Measurements from ENCODE around the gene KMT5C.

The KMT5C gene

DNA sequence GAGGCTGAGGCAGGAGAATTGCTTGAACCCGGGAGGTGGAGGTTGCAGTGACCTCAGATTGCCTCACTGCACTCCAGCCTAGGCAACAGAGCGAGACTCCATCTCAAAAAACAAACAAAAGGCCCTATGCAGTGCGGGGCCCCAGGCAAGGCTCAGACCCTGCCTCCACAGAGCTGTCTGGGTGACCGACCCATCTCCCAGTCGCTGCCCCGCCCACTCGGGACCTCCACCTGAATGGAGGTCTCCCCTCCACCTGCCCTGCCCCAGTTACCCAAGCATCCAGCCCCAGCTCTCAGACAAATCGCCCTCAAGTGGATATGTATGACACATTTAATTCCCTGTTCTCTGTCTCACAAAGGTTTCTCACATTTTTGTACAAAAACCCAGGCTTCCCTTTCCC, 25.6 kb downstream of the KMT5C start:
- no peak for ATAC-seq
- TF ChIP-seq CSDC2 (CRISPR knock-in tag; IDR thresholded peaks at IDR 0.05): no peak
- TF ChIP-seq RARB (CRISPR knock-in tag; IDR thresholded peaks at IDR 0.05): no peak
- TF ChIP-seq ZNF565 (CRISPR knock-in tag; conservative IDR thresholded peaks at IDR 0.05; ENCODE audit: low read depth): no peak
- TF ChIP-seq GLIS3 (CRISPR knock-in tag; IDR thresholded peaks at IDR 0.05): no peak
- TF ChIP-seq, protein P1, sequence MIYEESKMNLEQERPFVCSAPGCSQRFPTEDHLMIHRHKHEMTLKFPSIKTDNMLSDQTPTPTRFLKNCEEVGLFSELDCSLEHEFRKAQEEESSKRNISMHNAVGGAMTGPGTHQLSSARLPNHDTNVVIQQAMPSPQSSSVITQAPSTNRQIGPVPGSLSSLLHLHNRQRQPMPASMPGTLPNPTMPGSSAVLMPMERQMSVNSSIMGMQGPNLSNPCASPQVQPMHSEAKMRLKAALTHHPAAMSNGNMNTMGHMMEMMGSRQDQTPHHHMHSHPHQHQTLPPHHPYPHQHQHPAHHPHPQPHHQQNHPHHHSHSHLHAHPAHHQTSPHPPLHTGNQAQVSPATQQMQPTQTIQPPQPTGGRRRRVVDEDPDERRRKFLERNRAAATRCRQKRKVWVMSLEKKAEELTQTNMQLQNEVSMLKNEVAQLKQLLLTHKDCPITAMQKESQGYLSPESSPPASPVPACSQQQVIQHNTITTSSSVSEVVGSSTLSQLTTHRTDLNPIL (CRISPR knock-in tag; IDR thresholded peaks at IDR 0.05; ENCODE audit: low read depth): no peak

DNA sequence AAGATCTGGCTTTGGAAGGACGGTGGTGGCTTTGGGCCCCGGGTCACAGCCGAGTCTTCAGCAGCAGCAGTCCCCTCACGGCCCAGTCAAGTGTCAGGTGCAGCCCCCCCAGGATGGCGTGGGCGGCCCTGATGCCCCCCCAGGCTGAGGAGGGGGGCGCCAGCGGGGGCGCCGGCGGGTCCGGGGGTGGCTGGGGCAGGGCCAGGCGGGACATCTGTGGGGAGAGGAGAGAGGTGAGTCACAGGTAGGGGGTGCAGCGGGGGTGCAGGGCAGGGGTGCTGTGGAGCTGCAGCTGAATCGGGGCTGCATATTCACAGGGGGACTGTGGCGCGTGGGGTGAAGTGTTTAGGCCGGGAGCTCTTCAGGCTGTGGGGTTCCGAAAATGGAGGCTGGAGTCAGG, 26.3 kb downstream of the KMT5C start:
- no peak for TF ChIP-seq ZC3H10 (CRISPR knock-in tag; IDR thresholded peaks at IDR 0.05)
- TF ChIP-seq, protein P2, sequence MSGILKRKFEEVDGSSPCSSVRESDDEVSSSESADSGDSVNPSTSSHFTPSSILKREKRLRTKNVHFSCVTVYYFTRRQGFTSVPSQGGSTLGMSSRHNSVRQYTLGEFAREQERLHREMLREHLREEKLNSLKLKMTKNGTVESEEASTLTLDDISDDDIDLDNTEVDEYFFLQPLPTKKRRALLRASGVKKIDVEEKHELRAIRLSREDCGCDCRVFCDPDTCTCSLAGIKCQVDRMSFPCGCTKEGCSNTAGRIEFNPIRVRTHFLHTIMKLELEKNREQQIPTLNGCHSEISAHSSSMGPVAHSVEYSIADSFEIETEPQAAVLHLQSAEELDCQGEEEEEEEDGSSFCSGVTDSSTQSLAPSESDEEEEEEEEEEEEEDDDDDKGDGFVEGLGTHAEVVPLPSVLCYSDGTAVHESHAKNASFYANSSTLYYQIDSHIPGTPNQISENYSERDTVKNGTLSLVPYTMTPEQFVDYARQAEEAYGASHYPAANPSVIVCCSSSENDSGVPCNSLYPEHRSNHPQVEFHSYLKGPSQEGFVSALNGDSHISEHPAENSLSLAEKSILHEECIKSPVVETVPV (CRISPR knock-in tag; IDR thresholded peaks at IDR 0.05): no peak
- TF ChIP-seq, protein P1 (CRISPR knock-in tag; IDR thresholded peaks at IDR 0.05; ENCODE audit: low read depth): no peak
- ATAC-seq: no peak

DNA sequence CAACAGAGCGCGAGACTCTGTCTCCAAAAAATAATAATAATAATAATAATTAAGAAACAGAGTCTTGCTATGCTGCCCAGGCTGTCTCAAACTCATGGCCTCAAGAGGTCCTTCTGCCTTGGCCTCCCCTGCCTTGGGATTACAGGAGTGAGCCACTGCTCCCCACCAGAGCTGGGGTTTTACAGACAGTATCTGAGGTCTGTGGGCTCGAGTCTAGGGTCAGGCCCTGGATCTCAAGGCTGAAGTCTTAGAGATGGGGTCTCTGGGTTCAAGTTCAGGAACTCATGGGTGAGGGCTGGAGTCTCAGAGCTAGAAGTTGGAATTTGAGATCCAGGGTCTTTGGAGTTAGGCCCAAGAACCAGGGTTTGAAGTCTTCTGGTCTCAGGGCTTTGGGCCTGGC, 27.1 kb downstream of the KMT5C start:
- no peak for ATAC-seq
- TF ChIP-seq, protein P3, sequence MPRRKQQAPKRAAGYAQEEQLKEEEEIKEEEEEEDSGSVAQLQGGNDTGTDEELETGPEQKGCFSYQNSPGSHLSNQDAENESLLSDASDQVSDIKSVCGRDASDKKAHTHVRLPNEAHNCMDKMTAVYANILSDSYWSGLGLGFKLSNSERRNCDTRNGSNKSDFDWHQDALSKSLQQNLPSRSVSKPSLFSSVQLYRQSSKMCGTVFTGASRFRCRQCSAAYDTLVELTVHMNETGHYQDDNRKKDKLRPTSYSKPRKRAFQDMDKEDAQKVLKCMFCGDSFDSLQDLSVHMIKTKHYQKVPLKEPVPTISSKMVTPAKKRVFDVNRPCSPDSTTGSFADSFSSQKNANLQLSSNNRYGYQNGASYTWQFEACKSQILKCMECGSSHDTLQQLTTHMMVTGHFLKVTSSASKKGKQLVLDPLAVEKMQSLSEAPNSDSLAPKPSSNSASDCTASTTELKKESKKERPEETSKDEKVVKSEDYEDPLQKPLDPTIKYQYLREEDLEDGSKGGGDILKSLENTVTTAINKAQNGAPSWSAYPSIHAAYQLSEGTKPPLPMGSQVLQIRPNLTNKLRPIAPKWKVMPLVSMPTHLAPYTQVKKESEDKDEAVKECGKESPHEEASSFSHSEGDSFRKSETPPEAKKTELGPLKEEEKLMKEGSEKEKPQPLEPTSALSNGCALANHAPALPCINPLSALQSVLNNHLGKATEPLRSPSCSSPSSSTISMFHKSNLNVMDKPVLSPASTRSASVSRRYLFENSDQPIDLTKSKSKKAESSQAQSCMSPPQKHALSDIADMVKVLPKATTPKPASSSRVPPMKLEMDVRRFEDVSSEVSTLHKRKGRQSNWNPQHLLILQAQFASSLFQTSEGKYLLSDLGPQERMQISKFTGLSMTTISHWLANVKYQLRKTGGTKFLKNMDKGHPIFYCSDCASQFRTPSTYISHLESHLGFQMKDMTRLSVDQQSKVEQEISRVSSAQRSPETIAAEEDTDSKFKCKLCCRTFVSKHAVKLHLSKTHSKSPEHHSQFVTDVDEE (CRISPR knock-in tag; IDR thresholded peaks at IDR 0.05): no peak
- TF ChIP-seq BACH2 (CRISPR knock-in tag; IDR thresholded peaks at IDR 0.05; ENCODE audit: borderline replicate concordance) (no peak), PPARA (CRISPR knock-in tag; IDR thresholded peaks at IDR 0.05; ENCODE audit: borderline replicate concordance) (no peak), ARNTL (CRISPR knock-in tag; IDR thresholded peaks at IDR 0.05; ENCODE audit: borderline replicate concordance, low read depth) (no peak), RARB (CRISPR knock-in tag; IDR thresholded peaks at IDR 0.05) (no peak), OSR1 (CRISPR knock-in tag; IDR thresholded peaks at IDR 0.05) (no peak), ZNF565 (CRISPR knock-in tag; conservative IDR thresholded peaks at IDR 0.05; ENCODE audit: low read depth) (no peak), CSDC2 (CRISPR knock-in tag; IDR thresholded peaks at IDR 0.05) (no peak), ZNF8 (CRISPR knock-in tag; IDR thresholded peaks at IDR 0.05) (no peak), ZFP3 (CRISPR knock-in tag; IDR thresholded peaks at IDR 0.05) (no peak), ZFP30 (CRISPR knock-in tag; IDR thresholded peaks at IDR 0.05) (no peak), ZNF70 (CRISPR knock-in tag; IDR thresholded peaks at IDR 0.05) (no peak)
- TF ChIP-seq, protein P4, sequence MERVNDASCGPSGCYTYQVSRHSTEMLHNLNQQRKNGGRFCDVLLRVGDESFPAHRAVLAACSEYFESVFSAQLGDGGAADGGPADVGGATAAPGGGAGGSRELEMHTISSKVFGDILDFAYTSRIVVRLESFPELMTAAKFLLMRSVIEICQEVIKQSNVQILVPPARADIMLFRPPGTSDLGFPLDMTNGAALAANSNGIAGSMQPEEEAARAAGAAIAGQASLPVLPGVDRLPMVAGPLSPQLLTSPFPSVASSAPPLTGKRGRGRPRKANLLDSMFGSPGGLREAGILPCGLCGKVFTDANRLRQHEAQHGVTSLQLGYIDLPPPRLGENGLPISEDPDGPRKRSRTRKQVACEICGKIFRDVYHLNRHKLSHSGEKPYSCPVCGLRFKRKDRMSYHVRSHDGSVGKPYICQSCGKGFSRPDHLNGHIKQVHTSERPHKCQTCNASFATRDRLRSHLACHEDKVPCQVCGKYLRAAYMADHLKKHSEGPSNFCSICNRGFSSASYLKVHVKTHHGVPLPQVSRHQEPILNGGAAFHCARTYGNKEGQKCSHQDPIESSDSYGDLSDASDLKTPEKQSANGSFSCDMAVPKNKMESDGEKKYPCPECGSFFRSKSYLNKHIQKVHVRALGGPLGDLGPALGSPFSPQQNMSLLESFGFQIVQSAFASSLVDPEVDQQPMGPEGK (CRISPR knock-in tag; IDR thresholded peaks at IDR 0.05; ENCODE audit: borderline replicate concordance): no peak

DNA sequence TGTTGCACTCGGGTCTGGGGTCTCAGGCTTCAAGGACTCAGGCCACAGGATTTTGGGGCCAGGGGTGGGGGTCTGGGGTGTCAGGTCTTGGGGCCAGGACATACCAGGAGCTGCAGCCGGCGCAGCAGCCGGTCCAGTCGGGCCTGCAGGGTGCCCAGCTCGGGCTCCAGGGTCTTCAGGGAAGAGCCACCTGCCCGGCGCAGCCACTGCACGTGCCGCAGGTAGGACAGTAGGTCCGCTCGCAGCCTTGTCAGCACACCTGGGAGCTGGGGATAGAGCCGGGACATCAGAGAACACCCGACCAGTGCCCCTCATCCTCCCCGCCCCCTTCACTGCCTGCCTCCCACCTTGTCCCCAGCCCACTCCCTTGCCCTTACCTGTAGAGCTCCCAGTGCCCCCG, 28.4 kb downstream of the KMT5C start:
- ATAC-seq: no peak
- TF ChIP-seq OSR1 (CRISPR knock-in tag; IDR thresholded peaks at IDR 0.05): no peak
- no peak for TF ChIP-seq GLIS3 (CRISPR knock-in tag; IDR thresholded peaks at IDR 0.05)
- no peak for TF ChIP-seq ARNTL (CRISPR knock-in tag; IDR thresholded peaks at IDR 0.05; ENCODE audit: borderline replicate concordance, low read depth)
- TF ChIP-seq, protein P2 (CRISPR knock-in tag; IDR thresholded peaks at IDR 0.05): no peak
- TF ChIP-seq ISL1 (CRISPR knock-in tag; IDR thresholded peaks at IDR 0.05): no peak
- TF ChIP-seq TOX (CRISPR knock-in tag; IDR thresholded peaks at IDR 0.05; ENCODE audit: borderline replicate concordance): no peak
- TF ChIP-seq, protein P4 (CRISPR knock-in tag; IDR thresholded peaks at IDR 0.05; ENCODE audit: borderline replicate concordance): no peak
- TF ChIP-seq PPARA (CRISPR knock-in tag; IDR thresholded peaks at IDR 0.05; ENCODE audit: borderline replicate concordance): no peak
- TF ChIP-seq SNAI2 (CRISPR knock-in tag; IDR thresholded peaks at IDR 0.05): no peak
- TF ChIP-seq BACH2 (CRISPR knock-in tag; IDR thresholded peaks at IDR 0.05; ENCODE audit: borderline replicate concordance): no peak
- TF ChIP-seq ZFP3 (CRISPR knock-in tag; IDR thresholded peaks at IDR 0.05): no peak
- TF ChIP-seq, protein P3 (CRISPR knock-in tag; IDR thresholded peaks at IDR 0.05): no peak
- no peak for TF ChIP-seq RARB (CRISPR knock-in tag; IDR thresholded peaks at IDR 0.05)

All from SK-N-SH treated with all-trans-retinoic acid at 6 μM for 48 hours (cell line).